Effector CD8-positive, alpha-beta T cell (primary cell): Measurements from ENCODE around the gene SPPL3.
A peak's percentile ranks its signal among the peaks of the same experiment; 100 is the strongest.
"Not testable (repeated sequence)": the region's sequence is repeated elsewhere in the genome, so short reads cannot be mapped to it uniquely, and the experiment has no call there.

Source experiments
- DNase-seq: peaks from one replicate; lab custom pipeline; 2025; lab: John Stamatoyannopoulos, UW

Gene SPPL3

DNA sequence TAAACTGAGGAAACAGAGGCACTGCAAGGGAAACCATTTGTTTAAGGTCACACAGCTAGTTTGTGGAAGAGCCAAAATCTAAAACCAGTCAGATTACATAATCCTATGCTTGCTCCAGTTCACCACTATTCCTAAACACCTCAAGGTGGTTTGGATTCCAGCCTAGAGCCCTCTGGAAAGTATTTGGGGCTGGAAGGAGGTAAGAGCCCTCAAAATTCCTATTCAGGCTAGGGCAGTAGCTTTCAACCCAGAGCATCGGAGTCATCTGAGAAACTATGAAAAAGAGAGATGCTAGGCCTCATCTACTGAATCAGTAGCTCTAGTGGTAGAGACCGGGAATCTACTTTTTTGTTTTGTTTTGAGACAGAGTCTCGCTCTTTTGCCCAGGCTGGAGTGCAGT, 16.0 kb upstream of the SPPL3 start:
- DNase-seq = no peak

GRCh38 chr12:120917748-120918147, 13.6 kb upstream of the SPPL3 start:
- no peak for DNase-seq

DNA sequence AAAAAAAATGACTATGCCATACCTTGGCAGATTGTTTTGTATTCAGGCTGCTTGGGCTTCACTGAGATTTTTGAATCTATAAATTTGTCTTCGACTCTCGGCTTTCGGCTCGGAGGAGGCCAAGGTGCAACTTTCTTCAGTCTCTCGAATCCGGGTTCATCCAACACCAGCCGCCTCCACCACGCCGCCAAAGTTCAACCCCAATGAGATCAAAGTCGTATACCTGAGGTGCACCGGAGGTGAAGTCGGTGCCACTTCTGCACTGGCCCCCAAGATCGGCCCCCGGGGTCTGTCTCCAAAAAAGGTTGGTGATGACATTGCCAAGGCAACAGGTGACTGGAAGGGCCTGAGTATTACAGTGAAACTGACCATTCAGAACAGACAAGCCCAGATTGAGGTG, 12.4 kb upstream of the SPPL3 start:
- no peak for DNase-seq

DNA sequence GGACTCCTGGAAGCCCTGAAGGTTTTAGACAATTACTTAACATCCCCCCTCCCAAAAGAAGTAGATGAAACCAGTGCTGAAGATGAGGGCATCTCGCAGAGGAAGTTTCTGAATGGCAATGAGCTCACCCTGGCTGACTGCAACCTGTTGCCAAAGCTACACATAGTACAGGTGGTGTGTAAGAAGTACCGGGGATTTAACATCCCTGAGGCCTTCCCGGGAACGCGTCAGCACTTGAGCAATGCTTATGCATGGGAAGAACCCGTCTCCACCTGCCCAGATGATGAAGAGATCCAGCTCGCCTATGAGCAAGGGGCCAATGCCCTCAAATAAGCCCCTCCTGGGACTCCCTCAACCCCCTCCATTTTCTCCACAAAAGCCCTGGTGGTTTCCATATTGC, 10.6 kb upstream of the SPPL3 start:
- no peak for DNase-seq

- no peak for DNase-seq
Observed at GRCh38 chr12:120909633-120910298, 5.6 kb upstream of the SPPL3 start.

DNA sequence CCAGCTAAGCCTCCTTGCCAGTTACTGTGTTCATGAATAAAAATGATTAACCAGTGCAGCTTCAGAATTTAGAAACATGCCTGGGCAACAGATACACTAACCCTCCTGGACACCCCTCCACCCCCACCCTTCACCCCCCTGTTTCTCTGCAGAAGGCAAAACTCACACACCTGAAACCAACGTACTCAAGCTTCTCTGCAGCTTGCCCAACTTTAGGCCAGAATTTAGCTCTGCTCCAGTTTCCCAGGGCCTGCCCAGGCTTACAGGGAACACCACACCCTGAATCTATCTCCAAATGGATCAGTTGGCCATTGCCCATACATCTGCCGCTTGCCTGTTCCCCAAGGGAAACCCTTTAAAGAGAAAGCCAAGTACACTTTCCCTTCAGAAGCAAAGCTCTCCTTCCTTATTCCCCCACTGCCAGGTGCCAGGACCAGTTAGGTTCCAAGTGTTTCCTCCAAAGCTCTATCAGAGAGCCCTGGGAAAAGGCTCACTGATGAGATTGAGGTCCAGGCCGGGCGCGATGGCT, 1.8 kb upstream of the SPPL3 start:
- DNase-seq = no peak

DNA sequence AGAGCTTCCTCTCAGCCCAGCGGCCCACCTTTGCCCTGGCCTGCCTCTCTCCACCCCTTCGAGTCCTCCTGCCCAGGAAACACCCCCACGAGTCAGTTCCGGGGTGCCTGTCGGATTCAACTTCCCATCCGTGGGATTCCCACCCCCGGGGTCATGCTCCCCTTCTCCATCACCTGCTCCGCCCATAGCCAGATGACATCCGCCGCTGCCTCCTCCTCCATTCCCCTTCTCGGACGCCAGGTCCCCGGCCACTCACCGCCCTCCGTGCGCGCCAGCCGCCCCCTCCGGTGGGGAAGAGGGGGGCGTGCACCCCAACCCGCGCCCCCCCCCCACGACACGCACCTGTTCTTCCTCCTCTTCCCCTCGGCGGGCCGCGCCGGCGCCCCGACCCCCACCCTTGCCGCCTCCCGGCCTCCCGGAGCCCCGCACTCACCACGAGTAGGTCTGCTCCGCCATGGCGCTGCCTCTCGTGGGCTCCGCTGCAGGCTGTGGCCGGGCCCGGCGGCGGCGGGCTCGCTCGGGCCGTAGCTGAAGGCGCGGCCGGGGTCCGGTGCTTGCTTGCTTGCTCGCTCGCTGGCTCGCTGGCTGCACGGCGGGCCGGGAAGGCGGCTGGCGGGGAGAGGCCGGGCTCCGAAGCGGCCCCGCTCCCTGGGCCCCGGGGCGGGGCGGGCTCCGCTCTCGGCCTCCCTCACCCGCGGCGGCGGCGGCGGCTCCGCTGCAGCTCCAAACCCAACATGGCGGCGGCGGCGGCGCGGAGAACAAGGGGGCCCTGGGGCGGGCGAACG, 554 bp downstream of the SPPL3 start:
- DNase-seq = peak; percentile 69

- no peak for DNase-seq
Observed at GRCh38 chr12:120902846-120903411, 1.2 kb downstream of the SPPL3 start.

- no peak for DNase-seq
Observed at GRCh38 chr12:120901818-120902217, 2.3 kb downstream of the SPPL3 start.

DNA sequence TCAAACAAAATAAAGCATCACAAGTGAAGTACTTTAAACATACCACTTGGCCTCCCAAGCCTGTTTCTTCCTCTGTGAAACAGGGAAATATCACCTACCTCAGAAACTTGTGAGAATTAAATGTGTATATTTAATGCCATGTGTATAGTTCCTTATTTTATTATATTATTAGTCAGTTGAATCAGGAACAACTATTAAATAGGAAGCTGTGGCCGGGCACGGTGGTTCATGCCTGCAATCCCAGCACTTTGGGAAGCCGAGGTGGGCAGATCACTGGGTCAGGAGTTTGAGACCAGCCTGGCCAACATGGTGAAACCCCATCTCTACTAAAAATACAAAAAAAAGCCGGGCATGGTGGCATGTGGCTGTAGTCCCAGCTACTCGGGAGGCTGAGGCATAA, 3.1 kb downstream of the SPPL3 start:
- not testable (repeated sequence) for DNase-seq

GRCh38 chr12:120895532-120895931, 8.6 kb downstream of the SPPL3 start:
- DNase-seq = no peak

DNA sequence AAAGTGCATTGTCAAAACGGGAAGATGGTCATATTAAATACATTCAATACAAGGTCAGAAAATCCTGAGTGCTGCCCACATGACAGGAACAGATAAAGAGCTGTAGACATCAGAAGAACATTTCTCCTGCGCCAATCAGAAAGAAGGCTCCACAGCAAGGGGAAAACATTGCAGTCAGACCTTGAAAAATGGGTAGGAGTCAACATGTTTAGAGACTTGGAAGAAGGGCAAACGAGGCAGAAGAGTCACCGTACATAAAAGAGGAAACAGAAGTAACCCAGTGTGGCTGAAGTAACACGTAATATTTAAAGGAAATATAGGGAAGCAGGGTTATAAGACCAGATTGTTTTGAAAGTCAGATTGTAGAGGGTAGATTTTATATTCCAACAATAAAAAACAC, 11.9 kb downstream of the SPPL3 start:
- no peak for DNase-seq

GRCh38 chr12:120890963-120891362, 13.2 kb downstream of the SPPL3 start:
- DNase-seq = no peak

- DNase-seq = no peak
Observed at GRCh38 chr12:120887253-120888043, 16.7 kb downstream of the SPPL3 start.

GRCh38 chr12:120886199-120887018, 17.7 kb downstream of the SPPL3 start:
- DNase-seq = no peak

DNA sequence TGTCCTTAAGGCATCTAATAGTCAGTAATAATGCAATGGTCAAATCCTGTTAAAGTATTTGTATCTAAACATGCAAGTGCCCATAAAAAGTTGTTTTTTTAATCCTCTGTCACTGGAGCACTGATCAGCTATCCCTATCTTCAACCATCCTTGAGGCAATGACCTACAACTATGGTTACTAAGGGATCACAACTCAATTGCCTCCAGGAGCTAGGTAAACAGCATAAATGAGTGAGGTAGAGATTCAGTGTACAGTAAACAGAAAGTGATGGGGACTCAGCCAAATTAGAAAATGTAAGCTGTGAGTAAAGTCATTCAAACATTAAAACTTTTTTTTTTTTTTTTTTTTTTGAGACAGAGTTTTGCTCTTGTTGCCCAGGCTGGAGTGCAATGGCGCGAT, 18.6 kb downstream of the SPPL3 start:
- no peak for DNase-seq

- DNase-seq = no peak
Observed at GRCh38 chr12:120884644-120885043, 19.5 kb downstream of the SPPL3 start.

GRCh38 chr12:120882055-120882555, 22.1 kb downstream of the SPPL3 start:
- DNase-seq = no peak

DNA sequence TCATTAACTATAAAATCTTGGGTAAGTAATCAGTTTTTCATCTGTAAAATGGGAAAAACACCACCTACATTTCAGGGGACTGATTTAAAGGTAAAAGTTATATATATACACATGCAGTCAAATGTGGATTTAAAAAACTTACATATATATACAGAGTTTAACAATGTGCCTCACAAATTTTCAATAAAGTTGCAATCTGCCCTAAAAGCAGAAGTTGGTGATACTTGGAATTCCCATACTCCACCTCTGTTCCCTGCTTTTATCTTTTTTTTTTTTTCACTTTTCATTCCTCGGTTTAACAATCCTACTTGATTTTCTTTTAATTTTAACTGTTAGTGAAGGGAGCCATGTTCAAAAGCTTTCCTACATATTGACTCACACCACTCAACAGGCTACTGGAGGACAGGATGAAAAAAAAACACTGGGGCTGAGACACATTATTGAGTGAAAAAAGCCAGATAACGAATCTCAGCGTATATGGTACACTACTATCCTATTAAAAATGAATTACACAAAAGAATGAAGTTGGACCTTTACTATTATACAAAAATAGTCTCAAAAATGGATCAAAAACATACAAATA, 24.3 kb downstream of the SPPL3 start:
- no peak for DNase-seq

- no peak for DNase-seq
Observed at GRCh38 chr12:120879102-120879501, 25.1 kb downstream of the SPPL3 start.
